ENCODE results near the gene HOXA5.
A peak's percentile ranks its signal among the peaks of the same experiment; 100 is the strongest.

HOXA5 gene

DNA sequence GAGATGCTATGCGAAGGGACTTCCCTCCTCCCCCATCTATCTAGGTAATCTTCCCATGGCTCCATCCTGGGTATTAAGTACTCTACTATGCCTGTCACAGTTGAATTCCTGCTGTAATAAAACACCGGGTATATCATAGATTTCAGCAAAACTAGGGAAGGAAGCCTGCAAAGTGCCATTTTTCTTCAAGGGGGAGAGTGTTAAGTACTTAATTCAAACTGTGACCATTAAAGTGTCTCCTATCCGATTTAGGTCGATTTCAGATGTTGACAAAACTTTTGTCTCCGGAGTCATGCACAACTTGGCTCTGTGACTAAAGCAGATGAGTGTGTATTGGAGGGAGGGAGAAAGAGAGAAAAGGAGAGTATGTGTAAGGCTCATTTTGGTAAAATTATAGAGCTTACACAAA lies 17.5 kb downstream of the HOXA5 start:
- DNase-seq (ENCODE audit: low read depth): no peak
- TF ChIP-seq, protein P1, sequence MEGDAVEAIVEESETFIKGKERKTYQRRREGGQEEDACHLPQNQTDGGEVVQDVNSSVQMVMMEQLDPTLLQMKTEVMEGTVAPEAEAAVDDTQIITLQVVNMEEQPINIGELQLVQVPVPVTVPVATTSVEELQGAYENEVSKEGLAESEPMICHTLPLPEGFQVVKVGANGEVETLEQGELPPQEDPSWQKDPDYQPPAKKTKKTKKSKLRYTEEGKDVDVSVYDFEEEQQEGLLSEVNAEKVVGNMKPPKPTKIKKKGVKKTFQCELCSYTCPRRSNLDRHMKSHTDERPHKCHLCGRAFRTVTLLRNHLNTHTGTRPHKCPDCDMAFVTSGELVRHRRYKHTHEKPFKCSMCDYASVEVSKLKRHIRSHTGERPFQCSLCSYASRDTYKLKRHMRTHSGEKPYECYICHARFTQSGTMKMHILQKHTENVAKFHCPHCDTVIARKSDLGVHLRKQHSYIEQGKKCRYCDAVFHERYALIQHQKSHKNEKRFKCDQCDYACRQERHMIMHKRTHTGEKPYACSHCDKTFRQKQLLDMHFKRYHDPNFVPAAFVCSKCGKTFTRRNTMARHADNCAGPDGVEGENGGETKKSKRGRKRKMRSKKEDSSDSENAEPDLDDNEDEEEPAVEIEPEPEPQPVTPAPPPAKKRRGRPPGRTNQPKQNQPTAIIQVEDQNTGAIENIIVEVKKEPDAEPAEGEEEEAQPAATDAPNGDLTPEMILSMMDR (conservative IDR thresholded peaks at IDR 0.05; ENCODE audit: control insufficient read depth, insufficient read depth, low read depth, low read length): no peak
- H3K4me3 ChIP-seq (ENCODE audit: control insufficient read depth, low read depth, low read length): no peak overlapping the region

DNA sequence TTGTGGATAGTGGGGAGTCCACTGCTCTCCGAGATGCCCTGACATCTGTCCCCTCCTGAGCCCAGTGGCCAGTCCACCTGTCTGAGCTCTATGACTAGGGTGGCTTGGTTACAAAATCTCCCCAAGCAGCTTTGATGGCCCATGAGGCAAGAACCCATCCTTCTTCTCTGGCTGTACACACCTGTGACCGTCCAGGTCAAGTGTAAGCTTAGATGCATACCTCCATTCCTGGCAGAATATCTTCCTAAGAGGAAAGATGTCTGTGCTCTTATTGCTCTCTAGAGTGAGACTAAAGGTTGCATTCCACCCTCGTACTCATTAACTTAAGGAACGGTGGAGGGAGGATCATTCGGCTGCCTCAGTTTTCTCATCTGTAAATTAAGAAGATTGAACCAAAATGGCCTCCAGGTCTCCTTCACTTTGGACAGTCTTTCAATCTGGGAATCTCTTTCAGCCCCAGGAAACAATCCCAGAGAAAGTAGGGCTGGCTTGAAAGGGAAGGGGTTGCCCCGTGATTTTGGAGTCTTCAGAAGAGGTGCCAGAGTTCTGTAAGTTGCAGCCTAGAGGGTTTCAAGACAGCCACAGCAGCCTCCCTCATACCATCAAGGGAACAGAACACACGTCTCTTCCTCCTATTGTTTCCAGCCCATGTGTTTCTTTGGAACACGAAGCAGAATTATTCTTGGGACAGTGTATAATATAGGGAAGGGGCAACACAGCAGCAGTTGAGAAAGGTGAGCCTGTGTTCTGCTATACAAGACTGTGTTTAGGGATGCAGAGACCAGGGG lies 18.4 kb downstream of the HOXA5 start:
- DNase-seq (ENCODE audit: low read depth): no peak
- no peak overlapping the region for H3K4me3 ChIP-seq (ENCODE audit: control insufficient read depth, low read depth, low read length)
- TF ChIP-seq, protein P1 (conservative IDR thresholded peaks at IDR 0.05; ENCODE audit: control insufficient read depth, insufficient read depth, low read depth, low read length): no peak

DNA sequence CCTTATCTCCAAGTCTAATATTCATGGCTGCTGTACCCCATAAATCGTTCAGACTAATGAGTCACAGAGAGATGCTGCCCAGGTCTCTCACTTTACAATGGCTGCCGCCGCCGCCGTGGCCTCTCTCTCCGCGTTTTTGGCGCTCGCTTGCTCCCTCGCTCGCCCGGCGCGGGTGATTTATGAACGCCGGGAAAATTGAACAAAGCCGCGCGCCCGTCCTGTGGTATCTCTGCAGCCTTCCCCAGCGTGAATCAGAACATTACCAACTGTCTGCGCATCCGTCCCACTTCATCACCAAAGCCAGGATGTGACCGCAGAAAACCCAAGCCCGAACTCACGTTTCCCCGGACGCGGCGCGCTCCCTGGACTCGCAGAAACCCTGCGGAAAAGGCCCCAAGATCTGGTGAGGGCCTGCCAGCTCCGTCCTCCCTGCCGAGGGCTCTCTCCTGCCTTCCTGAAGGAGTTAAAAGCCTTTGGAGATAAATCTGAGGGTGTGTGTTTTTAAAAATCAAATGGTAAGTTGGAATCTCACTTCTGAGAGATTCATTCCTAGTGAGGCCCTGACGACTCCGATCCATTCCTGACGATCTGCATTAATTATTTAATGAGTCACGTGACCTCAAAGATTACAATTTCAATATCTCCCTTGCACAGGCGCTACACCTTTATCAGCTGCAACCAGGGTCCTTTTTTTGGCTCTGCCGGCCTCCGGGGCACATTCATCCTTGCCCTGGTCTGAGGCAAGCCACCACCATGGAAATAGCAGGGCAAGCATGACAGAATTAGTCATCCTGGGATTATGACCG lies 19.2 kb downstream of the HOXA5 start:
- TF ChIP-seq, protein P1 (conservative IDR thresholded peaks at IDR 0.05; ENCODE audit: control insufficient read depth, insufficient read depth, low read depth, low read length): no peak
- no peak overlapping the region for H3K4me3 ChIP-seq (ENCODE audit: control insufficient read depth, low read depth, low read length)
- peak; percentile 91 for DNase-seq (ENCODE audit: low read depth)

DNA sequence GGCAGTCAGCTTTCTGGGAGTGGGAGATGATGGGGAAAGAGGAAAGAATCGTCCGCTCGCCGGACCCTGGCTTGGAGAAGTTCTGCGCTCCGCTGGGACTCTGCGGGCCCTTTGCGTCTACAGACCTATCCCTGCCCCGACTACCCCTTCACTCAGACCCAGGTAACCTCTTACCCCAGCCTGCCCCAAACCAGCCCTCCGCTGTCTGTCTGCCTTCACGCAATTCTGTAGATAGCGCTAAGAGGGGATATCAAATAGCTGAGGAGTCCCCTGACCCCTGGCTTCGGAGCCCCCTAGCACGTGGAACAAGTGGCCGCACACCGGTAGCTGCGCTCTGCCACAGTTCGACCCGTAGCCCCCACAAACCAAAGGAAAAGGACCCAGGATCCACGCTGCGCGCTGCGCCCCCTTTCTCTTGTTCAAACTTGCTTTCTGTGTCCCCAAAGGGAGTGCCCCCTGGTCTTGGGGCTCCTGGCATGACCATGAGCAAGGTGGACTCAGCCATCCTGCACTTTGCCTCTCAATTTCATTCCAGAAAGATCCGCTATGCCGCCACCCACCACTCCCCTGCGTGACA lies 19.9 kb downstream of the HOXA5 start:
- no peak for DNase-seq (ENCODE audit: low read depth)
- TF ChIP-seq, protein P1 (conservative IDR thresholded peaks at IDR 0.05; ENCODE audit: control insufficient read depth, insufficient read depth, low read depth, low read length): no peak
- H3K4me3 ChIP-seq (ENCODE audit: control insufficient read depth, low read depth, low read length): no peak overlapping the region

DNA sequence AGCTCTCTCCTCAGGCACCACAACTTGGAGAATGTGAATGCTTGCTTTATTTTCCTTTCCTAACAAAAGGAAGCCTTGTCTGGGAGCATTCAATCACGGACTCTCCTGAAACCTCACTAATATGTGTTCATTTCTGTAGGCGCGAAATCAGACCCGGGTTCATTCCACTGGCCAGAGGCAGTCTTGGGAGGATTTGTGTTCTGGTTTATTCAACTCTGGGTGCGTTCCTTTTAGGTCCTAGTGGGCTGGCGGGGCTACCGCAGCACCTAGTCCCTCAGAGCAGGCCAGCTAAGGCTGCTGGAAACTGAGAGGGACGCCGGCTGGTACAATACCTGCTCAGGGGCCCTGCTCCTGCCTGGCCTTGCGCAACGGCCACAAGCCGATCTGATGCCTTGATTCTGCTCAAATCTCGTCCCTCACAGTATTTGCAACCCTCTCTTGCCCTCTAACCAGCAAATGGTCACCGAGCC lies 20.4 kb downstream of the HOXA5 start:
- no peak for DNase-seq (ENCODE audit: low read depth)
- no peak overlapping the region for H3K4me3 ChIP-seq (ENCODE audit: control insufficient read depth, low read depth, low read length)

More for the DNA sequence above, 20.4 kb downstream of the HOXA5 start:
- TF ChIP-seq, protein P1 (conservative IDR thresholded peaks at IDR 0.05; ENCODE audit: control insufficient read depth, insufficient read depth, low read depth, low read length): no peak

Data from fibroblast of mammary gland (primary cell).